HFFc6 (cell line): ENCODE results near the gene PDZRN4. TPM values are rescaled to one million over a fixed set of nuclear protein-coding genes. Genes with fewer than 3 reads are reported as not detected.

Experiments used
- DNase-seq: peaks from one replicate; pipeline ENCODE4 v3.0.0-alpha.2; 2018
- H3K27ac Mint-ChIP-seq: 2 replicates; pipeline ENCODE4 v1.8.0; 2020; ENCODE audit warnings: mild to moderate bottlenecking, mixed read lengths
- H3K27me3 Mint-ChIP-seq: 2 replicates; pipeline ENCODE4 v1.8.0; 2021; ENCODE audit warnings: mild to moderate bottlenecking, moderate library complexity, mixed read lengths; ENCODE audit not compliant: insufficient read depth
- H3K36me3 Mint-ChIP-seq: 2 replicates; pipeline ENCODE4 v1.8.0; 2021; ENCODE audit warnings: low read depth, mixed read lengths
- H3K4me1 Mint-ChIP-seq: 2 replicates; pipeline ENCODE4 v1.8.0; 2020; ENCODE audit warnings: low read depth, mixed read lengths
- H3K4me3 Mint-ChIP-seq: 2 replicates; pipeline ENCODE4 v1.8.0; 2020; ENCODE audit warnings: mild to moderate bottlenecking, moderate library complexity, mixed read lengths
- H3K9me3 Mint-ChIP-seq: 2 replicates; pipeline ENCODE4 v1.8.0; 2020; ENCODE audit warnings: mild to moderate bottlenecking, mixed read lengths
- total RNA-seq, 6 experiments: library from RNA; stranded (reverse); fragmentation: NEBNext Ultra II Directional; extraction: Animal tissue kit (Norgen Biotek cat#: 25700); gene quantifications; 2 replicates in 1 of 6; 3 replicates in 5 of 6; pipeline ENCODE4 v1.2.3, GENCODE V29; 2021
- TF ChIP-seq, protein P1 (sequence below): fragments of 200-600 bp; sonication (generic); IDR thresholded peaks from 2 replicates; pipeline ENCODE4 v1.5.0; 2021; ENCODE audit warnings: antibody characterized with exemption, mild to moderate bottlenecking

PDZRN4 gene
- total RNA-seq, 6 experiments from 2014 or later: not detected

DNA sequence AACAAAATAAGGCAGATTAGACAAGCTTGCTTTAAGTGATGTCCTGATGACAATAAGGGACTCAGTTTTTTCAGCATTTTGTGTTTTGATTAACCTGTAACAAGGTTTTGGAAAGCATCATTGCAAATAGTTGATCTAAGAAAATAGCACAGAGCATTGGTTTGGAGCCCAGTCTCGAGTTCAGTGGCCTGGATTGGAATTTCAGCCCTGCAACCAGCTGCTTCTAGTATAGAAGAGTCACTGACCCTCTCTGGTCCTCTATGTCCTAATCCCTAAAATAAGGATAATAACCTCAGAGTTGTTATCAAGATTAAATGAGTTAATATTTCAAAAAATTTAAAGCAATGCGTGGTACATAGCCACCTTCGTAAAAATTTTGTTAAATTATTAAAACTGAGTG is 25.5 kb downstream of the PDZRN4 start:
- no peaks in the 10 kb centered on the region for H3K36me3 Mint-ChIP-seq
- peaks cover 10% of the 10 kb centered on the region for H3K9me3 Mint-ChIP-seq
- no peak overlapping the region for H3K4me3 Mint-ChIP-seq
- H3K27me3 Mint-ChIP-seq: no peaks in the 10 kb centered on the region; the same call in 1 of the 2 replicates
- H3K4me1 Mint-ChIP-seq: no peaks in the 10 kb centered on the region
- H3K27ac Mint-ChIP-seq: no peak overlapping the region
- DNase-seq: no peak
- TF ChIP-seq, protein P1, sequence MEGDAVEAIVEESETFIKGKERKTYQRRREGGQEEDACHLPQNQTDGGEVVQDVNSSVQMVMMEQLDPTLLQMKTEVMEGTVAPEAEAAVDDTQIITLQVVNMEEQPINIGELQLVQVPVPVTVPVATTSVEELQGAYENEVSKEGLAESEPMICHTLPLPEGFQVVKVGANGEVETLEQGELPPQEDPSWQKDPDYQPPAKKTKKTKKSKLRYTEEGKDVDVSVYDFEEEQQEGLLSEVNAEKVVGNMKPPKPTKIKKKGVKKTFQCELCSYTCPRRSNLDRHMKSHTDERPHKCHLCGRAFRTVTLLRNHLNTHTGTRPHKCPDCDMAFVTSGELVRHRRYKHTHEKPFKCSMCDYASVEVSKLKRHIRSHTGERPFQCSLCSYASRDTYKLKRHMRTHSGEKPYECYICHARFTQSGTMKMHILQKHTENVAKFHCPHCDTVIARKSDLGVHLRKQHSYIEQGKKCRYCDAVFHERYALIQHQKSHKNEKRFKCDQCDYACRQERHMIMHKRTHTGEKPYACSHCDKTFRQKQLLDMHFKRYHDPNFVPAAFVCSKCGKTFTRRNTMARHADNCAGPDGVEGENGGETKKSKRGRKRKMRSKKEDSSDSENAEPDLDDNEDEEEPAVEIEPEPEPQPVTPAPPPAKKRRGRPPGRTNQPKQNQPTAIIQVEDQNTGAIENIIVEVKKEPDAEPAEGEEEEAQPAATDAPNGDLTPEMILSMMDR: no peak

DNA sequence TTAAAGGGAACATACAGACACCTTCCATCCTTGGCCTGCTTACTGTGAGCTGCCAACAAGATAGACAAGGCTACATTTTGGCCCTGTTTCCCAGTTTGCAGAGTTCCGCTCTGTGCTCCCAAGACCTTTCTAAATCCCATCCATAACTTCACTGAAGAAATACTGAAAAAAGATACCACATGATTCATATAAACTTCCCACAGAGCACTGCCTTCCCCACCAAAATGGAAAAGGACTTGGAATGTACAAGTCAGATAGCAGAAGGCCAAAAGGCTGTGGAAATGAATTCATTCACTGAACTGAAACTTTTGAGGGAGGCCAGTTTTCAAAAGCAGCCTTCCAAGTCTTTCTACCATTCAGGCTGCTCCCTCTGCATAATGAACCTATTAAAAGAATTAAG is 29.6 kb downstream of the PDZRN4 start:
- TF ChIP-seq, protein P1: no peak
- Mint-ChIP-seq H3K4me3 (no peak overlapping the region), H3K36me3 (no peaks in the 10 kb centered on the region), H3K27me3 (no peaks in the 10 kb centered on the region), H3K9me3 (peaks cover 25% of the 10 kb centered on the region), H3K27ac (no peak overlapping the region), H3K4me1 (no peaks in the 10 kb centered on the region)
- DNase-seq: no peak

DNA sequence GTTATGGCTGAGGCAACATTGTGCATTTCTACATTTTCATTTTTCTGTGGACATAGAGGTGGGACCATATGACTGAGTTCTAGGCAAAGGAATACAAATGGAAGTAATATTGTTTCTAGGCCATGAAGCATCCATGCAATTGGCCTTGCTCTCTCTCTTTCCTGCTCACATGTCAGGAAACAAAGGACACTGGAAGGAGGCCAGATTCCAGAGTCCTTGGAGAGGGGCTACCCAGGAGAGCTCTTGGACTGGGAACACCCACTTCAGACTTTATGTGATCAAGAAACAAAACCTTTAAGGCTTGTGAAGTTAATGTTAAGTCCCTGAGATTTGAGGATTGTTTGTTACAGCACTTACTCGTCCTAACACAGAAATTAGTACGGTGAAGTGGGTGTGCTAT is 32.8 kb downstream of the PDZRN4 start:
- Mint-ChIP-seq H3K4me1 (no peaks in the 10 kb centered on the region), H3K9me3 (peaks cover 25% of the 10 kb centered on the region), H3K36me3 (no peaks in the 10 kb centered on the region), H3K4me3 (no peak overlapping the region), H3K27me3 (no peaks in the 10 kb centered on the region), H3K27ac (no peak overlapping the region)
- DNase-seq: no peak
- TF ChIP-seq, protein P1: no peak

DNA sequence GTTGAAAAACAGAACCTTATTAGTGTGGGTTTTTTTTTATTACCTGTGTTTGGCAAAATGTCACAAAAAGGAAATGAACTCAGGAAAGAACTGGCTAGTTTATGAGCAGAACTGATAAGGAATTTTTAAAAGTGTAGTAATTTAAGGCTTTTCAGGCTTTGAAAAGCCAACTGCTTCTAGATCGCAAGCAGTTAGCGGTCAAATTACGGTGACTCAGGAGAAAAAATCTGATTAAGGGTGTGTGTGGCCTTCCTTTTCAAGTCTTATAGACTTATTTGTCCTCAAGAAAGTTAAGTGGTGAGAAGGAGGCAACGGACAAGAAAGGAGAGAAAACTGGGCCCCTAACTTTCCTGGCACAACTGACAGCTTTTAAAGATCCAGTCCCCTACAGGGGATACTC is 33.4 kb downstream of the PDZRN4 start:
- TF ChIP-seq, protein P1: no peak
- Mint-ChIP-seq H3K4me1 (no peaks in the 10 kb centered on the region), H3K27ac (no peak overlapping the region), H3K4me3 (no peak overlapping the region), H3K27me3 (no peaks in the 10 kb centered on the region), H3K36me3 (no peaks in the 10 kb centered on the region), H3K9me3 (peaks cover 25% of the 10 kb centered on the region)
- DNase-seq: no peak

DNA sequence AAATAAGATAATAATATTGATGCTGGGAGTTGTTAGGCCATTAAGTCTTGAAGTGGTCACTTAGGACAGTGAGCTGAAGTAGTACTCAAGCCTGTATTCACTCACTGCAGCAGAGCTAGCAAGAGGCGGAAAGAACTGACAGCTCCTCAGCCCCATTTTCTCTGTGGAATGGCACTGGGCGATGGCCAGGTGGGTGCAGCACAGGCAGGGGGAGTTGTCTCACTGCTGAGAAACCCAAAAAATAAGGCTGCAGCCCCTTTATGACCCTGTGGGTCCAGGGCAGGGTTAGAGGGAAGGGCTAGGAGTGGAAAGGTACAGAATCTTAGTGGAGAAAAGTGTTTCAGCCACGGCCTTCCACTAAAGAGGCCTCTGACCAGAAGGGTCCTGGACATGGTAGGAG is 35.5 kb downstream of the PDZRN4 start:
- Mint-ChIP-seq H3K4me3 (no peak overlapping the region), H3K36me3 (no peaks in the 10 kb centered on the region), H3K4me1 (no peaks in the 10 kb centered on the region), H3K27ac (no peak overlapping the region), H3K27me3 (no peaks in the 10 kb centered on the region), H3K9me3 (peaks cover 22% of the 10 kb centered on the region)
- TF ChIP-seq, protein P1: no peak
- no peak for DNase-seq

DNA sequence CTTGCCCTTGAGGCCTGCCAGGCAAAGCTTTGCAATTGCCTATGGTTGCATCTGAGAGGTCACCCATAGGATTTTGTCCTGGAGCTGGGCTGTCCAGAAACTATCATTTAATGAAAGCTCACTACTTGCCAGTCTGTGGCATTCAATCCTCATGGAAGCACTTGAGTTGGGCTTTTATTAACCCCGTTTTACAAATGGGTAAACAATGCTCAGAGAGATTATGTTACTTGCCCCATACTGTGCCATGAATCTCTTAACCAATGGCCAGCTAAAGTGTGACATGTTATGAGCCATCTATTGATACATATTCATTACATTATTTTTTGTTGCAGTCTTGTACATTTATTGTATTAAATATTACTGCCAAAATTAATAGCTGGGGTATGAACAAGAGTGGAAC is 35.9 kb downstream of the PDZRN4 start:
- no peak overlapping the region for H3K27ac Mint-ChIP-seq
- DNase-seq: no peak
- no peaks in the 10 kb centered on the region for H3K4me1 Mint-ChIP-seq
- TF ChIP-seq, protein P1: no peak
- no peaks in the 10 kb centered on the region for H3K36me3 Mint-ChIP-seq
- H3K4me3 Mint-ChIP-seq: no peak overlapping the region
- H3K27me3 Mint-ChIP-seq: no peaks in the 10 kb centered on the region
- peaks cover 19% of the 10 kb centered on the region for H3K9me3 Mint-ChIP-seq
